PC-9 (cell line): ENCODE measurements around the gene ZSCAN21. TPM values are rescaled to one million over a fixed set of nuclear protein-coding genes. Genes with fewer than 3 reads are reported as not detected.
A peak's percentile ranks its signal among the peaks of the same experiment; 100 is the strongest.

Experiments
- BruUV-seq: library from RNA; stranded (reverse); fragments of 400-500 nt; replicated peaks from 2 replicates; lab custom pipeline; 2021; lab: Mats Ljungman, UMichigan
- CTCF ChIA-PET: fragments of 300-600 bp; sonication (Branson Sonifier 250); formaldehyde crosslinking; loops from one replicate; lab custom pipeline; 2022; ENCODE audit warnings: antibody characterized with exemption; lab: Charles Lee
- POLR2A ChIA-PET: fragments of 300-600 bp; sonication (Branson Sonifier 250); formaldehyde crosslinking; loops from one replicate; lab custom pipeline; 2022; ENCODE audit warnings: antibody characterized with exemption; ENCODE audit not compliant: unreplicated experiment; lab: Charles Lee
- DNase-seq, 2 experiments: peaks; one replicate each; pipeline versions ENCODE4 v3.0.0 to v3.0.0-alpha.2; 2015 to 2022; ENCODE audit warnings: mixed read lengths in 1 of 2
- H2AFZ ChIP-seq: fragments of 200-600 bp; sonication (generic); 2 replicates; pipeline ENCODE4 v1.8.1; 2017; ENCODE audit warnings: antibody characterized with exemption
- H3F3A ChIP-seq: fragments of 200-600 bp; sonication (generic); 2 replicates; pipeline ENCODE4 v1.8.1; 2017; ENCODE audit warnings: antibody characterized with exemption, mild to moderate bottlenecking, low read depth; ENCODE audit not compliant: insufficient read depth
- H3K27ac ChIP-seq: fragments of 200-600 bp; sonication (generic); 2 replicates; pipeline ENCODE4 v1.6.1; 2016; ENCODE audit warnings: mixed run types
- H3K27me3 ChIP-seq: fragments of 200-600 bp; sonication (generic); 2 replicates; pipeline ENCODE4 v1.6.1; 2016; ENCODE audit warnings: low read depth, mixed run types; ENCODE audit not compliant: insufficient read depth
- H3K36me3 ChIP-seq: fragments of 200-600 bp; sonication (generic); 2 replicates; pipeline ENCODE4 v1.6.1; 2016; ENCODE audit warnings: low read depth, mixed run types
- H3K4me1 ChIP-seq: fragments of 200-600 bp; sonication (generic); replicated peaks from 2 replicates; pipeline ENCODE4 v1.6.1; 2016; ENCODE audit warnings: mixed run types; ENCODE audit not compliant: insufficient read depth
- H3K4me2 ChIP-seq: fragments of 200-600 bp; sonication (generic); 2 replicates; pipeline ENCODE4 v1.6.1; 2017; ENCODE audit warnings: mixed run types
- H3K4me3 ChIP-seq: fragments of 200-600 bp; sonication (generic); 2 replicates; pipeline ENCODE4 v1.6.1; 2016; ENCODE audit warnings: mixed run types
- H3K79me2 ChIP-seq: fragments of 200-600 bp; sonication (generic); 2 replicates; pipeline ENCODE4 v1.6.1; 2017; ENCODE audit warnings: low read depth, mixed run types
- H3K9me2 ChIP-seq: fragments of 200-600 bp; sonication (generic); 2 replicates; pipeline ENCODE4 v1.8.1; 2017; ENCODE audit warnings: mild to moderate bottlenecking; ENCODE audit not compliant: insufficient read depth
- H3K9me3 ChIP-seq: fragments of 200-600 bp; sonication (generic); 2 replicates; pipeline ENCODE4 v1.8.1; 2016; ENCODE audit warnings: low read depth; ENCODE audit not compliant: insufficient read depth
- H4K20me1 ChIP-seq: fragments of 200-600 bp; sonication (generic); 2 replicates; pipeline ENCODE4 v1.8.1; 2017; ENCODE audit not compliant: insufficient read depth
- EZH2 ChIP-seq: fragments of 200-600 bp; sonication (generic); IDR thresholded peaks from 2 replicates; pipeline ENCODE4 v1.8.0; 2017; ENCODE audit warnings: antibody characterized with exemption, low read depth
- intact Hi-C: fragments of 100-400 bp; cut with micrococcal nuclease; formaldehyde crosslinking; loops from one replicate; pipeline ENCODE4 v1.10.0; 2022; ENCODE audit not compliant: unreplicated experiment
- microRNA-seq: library from miRNA; unstranded; fragments of <30 nt; microRNA quantifications from one replicate; pipeline ENCODE4 v1.2.0, GENCODE V29; 2021; ENCODE audit warnings: borderline number of aligned reads, borderline replicate concordance
- total RNA-seq: library from RNA; stranded (reverse); gene quantifications from 2 replicates; pipeline ENCODE4 v1.2.3, GENCODE V29; 2021
- TF ChIP-seq, protein P1 (sequence below): fragments of 200-600 bp; sonication (generic); conservative IDR thresholded peaks from 2 replicates; pipeline ENCODE4 v1.6.1; 2017; ENCODE audit warnings: mixed run types, antibody characterized with exemption, mild to moderate bottlenecking, moderate library complexity

Gene ZSCAN21
- total RNA-seq, 1 experiment from 2014 or later = 8.9 TPM

DNA sequence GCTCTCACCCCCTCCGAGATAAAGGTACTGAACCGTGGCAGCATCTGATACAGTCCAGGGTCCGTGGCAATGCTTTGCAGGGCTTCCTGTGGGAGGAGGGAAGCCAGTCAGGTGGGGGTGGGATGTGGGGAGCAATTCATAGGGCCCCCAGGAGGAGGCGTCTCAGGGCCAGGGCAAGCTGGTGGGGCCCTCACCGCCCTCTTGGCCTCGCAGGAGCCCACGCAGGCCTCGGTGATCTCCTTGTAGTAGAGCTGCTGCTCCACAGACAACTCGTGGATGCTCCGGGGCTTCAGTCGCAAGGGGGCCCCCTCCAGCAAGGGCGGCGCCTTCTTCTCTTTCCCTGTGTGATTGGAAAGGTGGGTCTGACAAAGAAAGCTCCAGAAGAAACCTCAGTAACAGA, 62.3 kb downstream of the ZSCAN21 start:
- intact Hi-C loops = no loop called here
- Histone ChIP-seq H3K36me3 (peaks cover 4% of the 10 kb centered on the region), H2AFZ (no peak overlapping the region), H3K27ac (no peak overlapping the region), H3K4me2 (no peak overlapping the region), H3K27me3 (no peaks in the 10 kb centered on the region), H3F3A (no peaks in the 10 kb centered on the region; the same call in 1 of the 2 replicates), H4K20me1 (no peaks in the 10 kb centered on the region), H3K9me3 (no peaks in the 10 kb centered on the region), H3K9me2 (no peaks in the 10 kb centered on the region), H3K4me1 (no peaks in the 10 kb centered on the region), H3K4me3 (no peak overlapping the region), H3K79me2 (no peaks in the 10 kb centered on the region)
- no peak for DNase-seq
- POLR2A ChIA-PET = no interaction called here
- CTCF ChIA-PET = interaction anchor here (0.6 kb wide), 1 partner anchor 9 kb away, joined by 6 read pairs; no protein-coding TSS in a partner anchor
- TF ChIP-seq, protein P1, sequence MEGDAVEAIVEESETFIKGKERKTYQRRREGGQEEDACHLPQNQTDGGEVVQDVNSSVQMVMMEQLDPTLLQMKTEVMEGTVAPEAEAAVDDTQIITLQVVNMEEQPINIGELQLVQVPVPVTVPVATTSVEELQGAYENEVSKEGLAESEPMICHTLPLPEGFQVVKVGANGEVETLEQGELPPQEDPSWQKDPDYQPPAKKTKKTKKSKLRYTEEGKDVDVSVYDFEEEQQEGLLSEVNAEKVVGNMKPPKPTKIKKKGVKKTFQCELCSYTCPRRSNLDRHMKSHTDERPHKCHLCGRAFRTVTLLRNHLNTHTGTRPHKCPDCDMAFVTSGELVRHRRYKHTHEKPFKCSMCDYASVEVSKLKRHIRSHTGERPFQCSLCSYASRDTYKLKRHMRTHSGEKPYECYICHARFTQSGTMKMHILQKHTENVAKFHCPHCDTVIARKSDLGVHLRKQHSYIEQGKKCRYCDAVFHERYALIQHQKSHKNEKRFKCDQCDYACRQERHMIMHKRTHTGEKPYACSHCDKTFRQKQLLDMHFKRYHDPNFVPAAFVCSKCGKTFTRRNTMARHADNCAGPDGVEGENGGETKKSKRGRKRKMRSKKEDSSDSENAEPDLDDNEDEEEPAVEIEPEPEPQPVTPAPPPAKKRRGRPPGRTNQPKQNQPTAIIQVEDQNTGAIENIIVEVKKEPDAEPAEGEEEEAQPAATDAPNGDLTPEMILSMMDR = no peak
- no peak for TF ChIP-seq EZH2
- no TSS peak for BruUV-seq

Small RNA genes lying within 50 kb of the gene (microRNA-seq; reads per million reads assigned to microRNA genes)
- gene MIR106B (6,196 reads per million, percentile 89 among the genes with 10 or more reads in this experiment), gene MIR25 (685 reads per million, percentile 72 among the genes with 10 or more reads in this experiment), gene MIR93 (13,694 reads per million, percentile 93 among the genes with 10 or more reads in this experiment)

Other genes with a start within 250 kb of the ZSCAN21 start
- not detected in 2 replicates for gene CYP3A43, start 221.8 kb upstream of the ZSCAN21 start, total RNA-seq
- not detected in 2 replicates for gene OR2AE1, start 172.7 kb upstream of the ZSCAN21 start, total RNA-seq
- 34.0 and 35.8 TPM in 2 replicates for gene TRIM4, start 130.2 kb upstream of the ZSCAN21 start, total RNA-seq
- not detected in 2 replicates for gene GJC3, start 120.2 kb upstream of the ZSCAN21 start, total RNA-seq
- 0.70 TPM in 1 of 2 replicates, not detected in the other for gene AZGP1, start 73.7 kb upstream of the ZSCAN21 start, total RNA-seq
- gene ZKSCAN1, start 34.2 kb upstream of the ZSCAN21 start, total RNA-seq = 69.4 and 70.3 TPM in 2 replicates
- 35.2 and 39.0 TPM in 2 replicates for gene ZNF3, start 31.9 kb downstream of the ZSCAN21 start, total RNA-seq
- 120 and 145 TPM in 2 replicates for gene COPS6, start 39.2 kb downstream of the ZSCAN21 start, total RNA-seq
- 195 and 238 TPM in 2 replicates for gene MCM7, start 51.6 kb downstream of the ZSCAN21 start, total RNA-seq
- 18.1 and 26.2 TPM in 2 replicates for gene AP4M1, start 51.9 kb downstream of the ZSCAN21 start, total RNA-seq
- 91.4 and 108 TPM in 2 replicates for gene TAF6, start 69.6 kb downstream of the ZSCAN21 start, total RNA-seq
- 10.3 and 10.5 TPM in 2 replicates for gene CNPY4, start 69.9 kb downstream of the ZSCAN21 start, total RNA-seq
- 0.70 and 1.4 TPM in 2 replicates for gene MBLAC1, start 77.2 kb downstream of the ZSCAN21 start, total RNA-seq
- 160 and 285 TPM in 2 replicates for gene LAMTOR4, start 99.1 kb downstream of the ZSCAN21 start, total RNA-seq
- gene TRAPPC14, start 108.9 kb downstream of the ZSCAN21 start, total RNA-seq = 20.5 and 23.4 TPM in 2 replicates
- gene GAL3ST4, start 118.8 kb downstream of the ZSCAN21 start, total RNA-seq = 1.4 and 2.7 TPM in 2 replicates
- 4.5 and 10.0 TPM in 2 replicates for gene GPC2, start 127.6 kb downstream of the ZSCAN21 start, total RNA-seq
- 0.83 and 1.4 TPM in 2 replicates for gene STAG3, start 128.1 kb downstream of the ZSCAN21 start, total RNA-seq
- 0.95 and 1.1 TPM in 2 replicates for gene PVRIG, start 170.2 kb downstream of the ZSCAN21 start, total RNA-seq